Measurements from ENCODE around the gene CPNE5.

DNA sequence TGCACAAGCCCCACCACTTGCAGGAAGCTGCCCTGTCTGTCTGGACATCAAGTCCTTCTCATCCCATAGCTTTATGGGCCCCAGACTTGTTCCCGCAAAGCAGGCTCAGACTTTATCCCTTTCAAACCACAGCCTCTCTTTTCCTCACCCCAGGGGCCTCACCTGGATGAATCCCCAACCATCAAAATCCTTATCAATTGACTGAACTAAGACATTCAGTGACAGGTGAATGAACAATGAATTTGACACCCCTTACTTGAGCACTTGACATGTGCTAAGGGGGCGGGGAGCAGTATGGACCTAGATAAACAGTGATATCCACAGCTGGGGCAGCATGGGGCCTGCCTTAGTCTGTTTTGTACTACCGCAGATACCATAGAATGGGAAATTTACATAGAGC lies 136.6 kb downstream of the CPNE5 start:
- TF ChIP-seq CTCF (IDR thresholded peaks at IDR 0.05), result no peak
- no peak for TF ChIP-seq POLR2A (IDR thresholded peaks at IDR 0.05)

All from adrenal gland (tissue), 5 donors.